H9 (cell line): ENCODE measurements around the gene CCNY. TPM values are rescaled to one million over a fixed set of nuclear protein-coding genes. Genes with fewer than 3 reads are reported as not detected.
A peak's percentile ranks its signal among the peaks of the same experiment; 100 is the strongest.

Source experiments
- DNase-seq: peaks from one replicate; pipeline ENCODE4 v3.0.0-alpha.2; 2017
- H2AFZ ChIP-seq: one replicate; pipeline ENCODE4 v1.6.1; 2013; ENCODE audit warnings: mild to moderate bottlenecking, low read length, control low read depth, moderate library complexity
- H2AK5ac ChIP-seq: 2 replicates; pipeline ENCODE4 v1.6.1; 2013; ENCODE audit warnings: low read length, control low read depth, mixed read lengths; ENCODE audit not compliant: insufficient read length
- H2BK120ac ChIP-seq: one replicate; pipeline ENCODE4 v1.6.1; 2013; ENCODE audit warnings: low read depth, mild to moderate bottlenecking, low read length, control low read depth, inconsistent platforms; ENCODE audit not compliant: poor library complexity, severe bottlenecking
- H2BK12ac ChIP-seq: 2 replicates; pipeline ENCODE4 v1.6.1; 2013; ENCODE audit warnings: low read length, control low read depth, mixed read lengths, low read depth; ENCODE audit not compliant: insufficient read length
- H2BK15ac ChIP-seq: 2 replicates; pipeline ENCODE4 v1.6.1; 2013; ENCODE audit warnings: low read depth, low read length, control low read depth
- H2BK20ac ChIP-seq: one replicate; pipeline ENCODE4 v1.6.1; 2013; ENCODE audit warnings: low read depth, mild to moderate bottlenecking, low read length, control low read depth, inconsistent platforms; ENCODE audit not compliant: poor library complexity, severe bottlenecking
- H2BK5ac ChIP-seq: 2 replicates; pipeline ENCODE4 v1.6.1; 2013; ENCODE audit warnings: low read length, control low read depth, mixed read lengths; ENCODE audit not compliant: insufficient read length
- H3K14ac ChIP-seq: 2 replicates; pipeline ENCODE4 v1.6.1; 2013; ENCODE audit warnings: low read length, control low read depth; ENCODE audit not compliant: insufficient read depth
- H3K18ac ChIP-seq: 2 replicates; pipeline ENCODE4 v1.6.1; 2013; ENCODE audit warnings: low read depth, mild to moderate bottlenecking, mixed read lengths, low read length, control low read depth; ENCODE audit not compliant: insufficient read length
- H3K23ac ChIP-seq: 2 replicates; pipeline ENCODE4 v1.6.1; 2013; ENCODE audit warnings: low read length, control low read depth, mixed read lengths, low read depth; ENCODE audit not compliant: insufficient read length
- H3K23me2 ChIP-seq: 2 replicates; pipeline ENCODE4 v1.6.1; 2013; ENCODE audit warnings: low read depth, mild to moderate bottlenecking, mixed read lengths, low read length, control low read depth; ENCODE audit not compliant: insufficient read length, poor library complexity, severe bottlenecking
- H3K27ac ChIP-seq: 2 replicates; pipeline ENCODE4 v1.5.1; 2013; ENCODE audit warnings: low read length, control low read depth, mixed read lengths, low read depth; ENCODE audit not compliant: insufficient read length
- H3K27me3 ChIP-seq: 2 replicates; pipeline ENCODE4 v1.6.1; 2013; ENCODE audit warnings: low read length, control low read depth, inconsistent platforms; ENCODE audit not compliant: insufficient read depth
- H3K4ac ChIP-seq: 2 replicates; pipeline ENCODE4 v1.6.1; 2013; ENCODE audit warnings: low read depth, mild to moderate bottlenecking, control low read depth, inconsistent platforms, low read length, moderate library complexity
- H3K4me1 ChIP-seq: 2 replicates; pipeline ENCODE4 v1.6.1; 2013; ENCODE audit warnings: low read length, control low read depth, inconsistent platforms; ENCODE audit not compliant: insufficient read depth
- H3K4me2 ChIP-seq: 2 replicates; pipeline ENCODE4 v1.6.1; 2013; ENCODE audit warnings: low read length, control low read depth, mixed read lengths; ENCODE audit not compliant: insufficient read length, insufficient read depth
- H3K56ac ChIP-seq: 2 replicates; pipeline ENCODE4 v1.6.1; 2013; ENCODE audit warnings: low read depth, mild to moderate bottlenecking, mixed read lengths, low read length, control low read depth; ENCODE audit not compliant: insufficient read length
- H3K79me1 ChIP-seq: 2 replicates; pipeline ENCODE4 v1.6.1; 2013; ENCODE audit warnings: low read depth, mild to moderate bottlenecking, moderate library complexity, low read length, control low read depth, inconsistent platforms; ENCODE audit not compliant: insufficient read depth, poor library complexity, severe bottlenecking
- H3K79me2 ChIP-seq: 2 replicates; pipeline ENCODE4 v1.6.1; 2013; ENCODE audit warnings: low read length, control low read depth, inconsistent platforms; ENCODE audit not compliant: insufficient read depth
- H3K9ac ChIP-seq: 2 replicates; pipeline ENCODE4 v1.6.1; 2013; ENCODE audit warnings: low read length, control low read depth, mixed read lengths; ENCODE audit not compliant: insufficient read length; ENCODE audit errors: extremely low read depth
- H3K9me3 ChIP-seq: one replicate; pipeline ENCODE4 v1.6.1; 2013; ENCODE audit warnings: low read depth, low read length, inconsistent platforms; ENCODE audit not compliant: control insufficient read depth
- H3T11ph ChIP-seq: one replicate; pipeline ENCODE4 v1.6.1; 2013; ENCODE audit warnings: mild to moderate bottlenecking, low read length, control low read depth, inconsistent platforms
- H4K20me1 ChIP-seq: one replicate; pipeline ENCODE4 v1.6.1; 2013; ENCODE audit not compliant: control insufficient read depth, insufficient read length, insufficient read depth
- H4K5ac ChIP-seq: 2 replicates; pipeline ENCODE4 v1.6.1; 2013; ENCODE audit warnings: low read depth, mild to moderate bottlenecking, mixed read lengths, low read length, control low read depth; ENCODE audit not compliant: insufficient read length
- H4K8ac ChIP-seq: replicated peaks from 2 replicates; pipeline ENCODE4 v1.6.1; 2013; ENCODE audit warnings: low read length, control low read depth, mixed read lengths, low read depth; ENCODE audit not compliant: insufficient read length
- H4K91ac ChIP-seq: 2 replicates; pipeline ENCODE4 v1.6.1; 2013; ENCODE audit warnings: low read depth, mild to moderate bottlenecking, moderate library complexity, mixed read lengths, low read length, control low read depth; ENCODE audit not compliant: insufficient read length
- H3K27ac Mint-ChIP-seq, 3 experiments: 2 replicates in 2 of 3; 3 replicates in 1 of 3; pipeline ENCODE4 v1.8.0; 2020 to 2021; ENCODE audit warnings: mixed read lengths in 3 of 3, mild to moderate bottlenecking in 1 of 3, moderate library complexity in 1 of 3
- H3K27me3 Mint-ChIP-seq: 2 replicates; pipeline ENCODE4 v1.8.0; 2021; ENCODE audit warnings: low read depth, mild to moderate bottlenecking, moderate library complexity, mixed read lengths
- H3K36me3 Mint-ChIP-seq, 3 experiments: 2 replicates in 2 of 3; 3 replicates in 1 of 3; pipeline ENCODE4 v1.8.0; 2020 to 2021; ENCODE audit warnings: low read depth in 3 of 3, mixed read lengths in 3 of 3; ENCODE audit not compliant: insufficient read depth in 1 of 3
- H3K4me1 Mint-ChIP-seq, 2 experiments: 2 replicates each; pipeline ENCODE4 v1.8.0; 2020; ENCODE audit warnings: mixed read lengths in 2 of 2
- H3K4me3 Mint-ChIP-seq, 2 experiments: 2 replicates in 1 of 2; 3 replicates in 1 of 2; pipeline ENCODE4 v1.8.0; 2020 to 2021; ENCODE audit warnings: mild to moderate bottlenecking in 2 of 2, mixed read lengths in 2 of 2, moderate library complexity in 1 of 2
- H3K9me3 Mint-ChIP-seq, 2 experiments: 2 replicates in 1 of 2; 3 replicates in 1 of 2; pipeline ENCODE4 v1.8.0; 2020; ENCODE audit warnings: mild to moderate bottlenecking in 2 of 2, mixed read lengths in 2 of 2, moderate library complexity in 1 of 2
- WGBS: extraction: QIAGEN DNeasy Blood & Tissue Kit; methylation state at CpG from one replicate; pipeline ENCODE4 v1.1.7; 2013; ENCODE audit warnings: missing lambda C conversion rate, low lambda C conversion rate, mixed read lengths; ENCODE audit not compliant: insufficient read length; ENCODE audit errors: extremely low coverage; 5-methylcytosine and 5-hydroxymethylcytosine counted together
- total RNA-seq: library from RNA; stranded (reverse); gene quantifications from 2 replicates; pipeline ENCODE4 v1.2.1, GENCODE V29; 2021
- TF ChIP-seq, protein P1 (sequence below): fragments of 200-600 bp; sonication (generic); conservative IDR thresholded peaks from 3 replicates; pipeline ENCODE4 v1.8.0; 2021; ENCODE audit warnings: antibody characterized with exemption, mild to moderate bottlenecking

The CCNY gene
- total RNA-seq, 1 experiment from 2014 or later, result 62.1 TPM

GRCh38 chr10:35613597-35614226 lies 277.4 kb downstream of the CCNY start:
- H3K9me3 Mint-ChIP-seq, result peaks cover 14 to 15% of the 10 kb centered on the region in 2 experiments
- no peaks in the 10 kb centered on the region for H3K79me2 ChIP-seq

More at GRCh38 chr10:35613597-35614226, 277.4 kb downstream of the CCNY start:
- Histone ChIP-seq H4K5ac (no peak overlapping the region), H3K9ac (no peak overlapping the region), H2BK15ac (no peak overlapping the region), H3K4ac (no peak overlapping the region), H3K9me3 (no peaks in the 10 kb centered on the region), H2BK12ac (no peak overlapping the region), H3T11ph (no peak overlapping the region), H2BK120ac (no peak overlapping the region), H3K14ac (no peak overlapping the region), H3K23ac (no peak overlapping the region), H3K23me2 (no peaks in the 10 kb centered on the region), H2AFZ (no peak overlapping the region), H4K8ac (no peak overlapping the region), H4K91ac (no peak overlapping the region), H3K18ac (no peak overlapping the region), H2BK20ac (no peak overlapping the region), H3K56ac (no peak overlapping the region), H4K20me1 (no peaks in the 10 kb centered on the region), H2AK5ac (no peak overlapping the region), H3K27ac (no peak overlapping the region), H3K4me1 (no peaks in the 10 kb centered on the region), H2BK5ac (no peak overlapping the region), H3K79me1 (no peaks in the 10 kb centered on the region), H3K27me3 (no peaks in the 10 kb centered on the region; the same call in 1 of the 2 replicates), H3K4me2 (no peak overlapping the region)
- Mint-ChIP-seq H3K27me3 (no peaks in the 10 kb centered on the region), H3K4me1 (peaks cover 3 to 5% of the 10 kb centered on the region in 2 experiments; a peak in 3 of 4 replicates), H3K27ac (no peak overlapping the region), H3K4me3 (no peak overlapping the region), H3K36me3 (peaks cover 7 to 11% (median 11%) of the 10 kb centered on the region in 3 experiments)
- no peak for DNase-seq
- WGBS, result no CpG with 5 or more reads among the region's 8 CpGs
- TF ChIP-seq, protein P1, sequence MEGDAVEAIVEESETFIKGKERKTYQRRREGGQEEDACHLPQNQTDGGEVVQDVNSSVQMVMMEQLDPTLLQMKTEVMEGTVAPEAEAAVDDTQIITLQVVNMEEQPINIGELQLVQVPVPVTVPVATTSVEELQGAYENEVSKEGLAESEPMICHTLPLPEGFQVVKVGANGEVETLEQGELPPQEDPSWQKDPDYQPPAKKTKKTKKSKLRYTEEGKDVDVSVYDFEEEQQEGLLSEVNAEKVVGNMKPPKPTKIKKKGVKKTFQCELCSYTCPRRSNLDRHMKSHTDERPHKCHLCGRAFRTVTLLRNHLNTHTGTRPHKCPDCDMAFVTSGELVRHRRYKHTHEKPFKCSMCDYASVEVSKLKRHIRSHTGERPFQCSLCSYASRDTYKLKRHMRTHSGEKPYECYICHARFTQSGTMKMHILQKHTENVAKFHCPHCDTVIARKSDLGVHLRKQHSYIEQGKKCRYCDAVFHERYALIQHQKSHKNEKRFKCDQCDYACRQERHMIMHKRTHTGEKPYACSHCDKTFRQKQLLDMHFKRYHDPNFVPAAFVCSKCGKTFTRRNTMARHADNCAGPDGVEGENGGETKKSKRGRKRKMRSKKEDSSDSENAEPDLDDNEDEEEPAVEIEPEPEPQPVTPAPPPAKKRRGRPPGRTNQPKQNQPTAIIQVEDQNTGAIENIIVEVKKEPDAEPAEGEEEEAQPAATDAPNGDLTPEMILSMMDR, result peak; percentile 62
